GM04504 (cell line): Measurements from ENCODE around the gene ZNF768.
"Not testable (repeated sequence)": the region's sequence is repeated elsewhere in the genome, so short reads cannot be mapped to it uniquely, and the experiment has no call there.

Source experiments
- DNase-seq: peaks from one replicate; pipeline ENCODE4 v3.0.0-alpha.2; 2012; ENCODE audit warnings: low read depth

ZNF768 gene

DNA sequence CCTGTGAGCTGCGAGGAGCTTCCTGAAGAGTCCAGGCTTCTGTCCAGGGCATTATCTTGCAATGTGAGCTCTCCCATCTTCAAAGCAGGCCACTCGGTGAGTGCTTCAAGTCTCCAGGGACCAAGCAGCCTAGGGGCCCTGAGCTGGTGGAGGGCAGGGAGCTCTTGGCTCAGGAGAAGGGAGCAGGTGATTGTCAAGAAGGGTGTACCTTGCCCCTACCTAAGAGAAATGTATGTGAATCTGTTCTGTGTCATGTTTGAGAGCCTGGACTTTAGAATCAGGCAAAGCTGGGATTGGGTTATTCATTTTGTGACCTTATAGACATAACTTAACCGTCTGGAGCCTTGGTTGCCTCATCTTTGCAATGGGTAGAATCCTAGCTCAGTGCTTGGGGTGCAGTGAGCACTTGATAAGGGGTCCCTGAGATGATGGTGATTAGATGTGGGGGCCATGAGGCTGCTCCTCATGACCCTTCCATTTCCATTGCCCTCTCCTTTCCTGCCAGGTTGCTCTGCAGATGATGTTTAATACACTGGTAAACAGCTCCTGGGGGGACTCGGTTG is 15.9 kb downstream of the ZNF768 start:
- no peak for DNase-seq

DNA sequence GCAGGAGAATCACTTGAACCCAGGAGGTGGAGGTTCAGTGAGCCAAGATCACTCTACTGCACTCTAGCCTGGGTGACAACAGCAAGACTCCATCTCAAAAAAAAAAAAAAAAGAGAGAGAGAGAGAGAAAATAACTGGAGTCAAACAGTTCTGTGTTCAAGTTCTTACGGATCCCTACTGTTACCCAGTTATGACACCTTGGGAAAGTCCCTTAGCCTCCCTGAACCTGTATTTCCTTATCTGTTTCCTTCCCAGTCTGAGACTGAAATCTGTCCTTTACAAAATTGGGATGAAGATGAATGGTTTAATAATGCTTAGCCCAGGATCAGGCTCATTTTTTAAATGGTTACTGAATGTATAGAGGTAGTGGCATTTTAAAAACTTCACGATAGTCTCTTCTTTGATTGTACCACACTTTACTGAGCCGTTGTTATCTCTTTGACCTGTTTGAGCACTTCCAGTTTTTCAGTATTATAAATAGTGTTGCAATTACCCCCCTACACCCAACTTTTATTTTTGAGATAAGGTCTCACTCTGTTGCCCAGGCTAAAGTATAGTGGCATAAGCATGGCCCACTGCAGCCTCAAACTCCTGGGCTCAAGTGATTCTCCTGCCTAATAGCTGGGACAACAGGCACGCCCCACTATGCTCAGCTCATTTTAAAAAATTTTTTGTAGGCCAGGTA is 17.1 kb downstream of the ZNF768 start:
- DNase-seq, result no peak

DNA sequence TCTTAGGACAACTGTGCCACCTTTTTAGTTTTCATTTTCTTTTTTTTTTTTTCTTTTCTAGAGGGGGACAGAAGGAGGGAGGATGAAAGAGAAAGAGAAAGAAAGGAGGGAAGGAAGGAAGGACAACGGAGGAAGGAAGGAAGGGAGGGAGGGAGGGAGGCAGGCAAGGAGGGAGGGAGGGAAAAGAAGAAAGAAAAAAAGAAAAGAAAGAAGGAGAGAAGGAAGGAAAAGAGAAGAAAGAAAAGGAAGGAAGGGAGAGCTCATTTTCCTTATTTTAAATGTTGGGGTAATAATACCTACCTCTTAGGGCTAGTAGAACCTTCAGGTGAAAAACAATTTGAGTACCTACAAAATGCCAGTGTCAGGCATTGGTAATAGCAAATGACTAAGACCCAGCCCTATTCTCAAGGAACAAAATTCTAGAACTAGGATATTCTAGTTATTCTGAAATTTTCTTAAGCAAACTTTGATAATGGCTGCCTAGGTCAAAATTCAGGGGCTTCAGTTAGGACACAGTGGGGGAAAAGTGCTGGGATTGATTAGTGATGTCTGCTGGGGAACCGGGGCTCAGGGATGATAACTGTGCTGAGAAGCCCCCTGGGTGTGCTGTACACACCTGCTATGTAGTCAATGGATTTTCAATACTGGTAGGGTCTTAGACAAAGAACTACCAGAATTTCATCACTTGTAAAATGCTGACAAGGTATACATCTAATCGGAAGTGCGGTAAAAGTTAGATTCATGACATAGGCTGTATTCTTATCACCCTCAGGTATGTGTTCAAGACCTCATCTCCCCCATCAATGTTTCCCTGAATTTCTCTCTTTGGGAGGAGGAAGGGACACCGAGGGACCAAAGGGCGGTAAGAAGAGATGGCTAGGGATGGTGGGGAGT is 22.7 kb downstream of the ZNF768 start:
- DNase-seq, result no peak

DNA sequence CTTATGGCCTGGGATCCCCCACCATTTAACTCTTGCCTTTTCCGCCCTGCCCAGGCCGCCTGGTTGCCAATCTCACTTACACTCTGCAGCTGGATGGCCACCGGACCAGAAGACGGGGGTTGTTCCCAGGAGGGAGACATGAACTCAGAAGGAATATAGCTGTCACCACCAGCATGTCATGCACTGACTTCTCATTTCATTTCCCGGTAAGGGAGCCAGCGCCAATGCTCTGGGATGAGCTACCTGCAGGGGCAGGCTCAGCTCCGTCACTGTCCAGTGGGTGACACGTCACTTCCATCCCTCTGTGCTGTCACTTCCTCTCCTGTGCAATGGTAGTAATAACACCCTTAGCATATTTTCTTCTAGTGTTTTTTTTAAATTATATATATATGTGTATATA is 27.1 kb downstream of the ZNF768 start:
- no peak for DNase-seq

DNA sequence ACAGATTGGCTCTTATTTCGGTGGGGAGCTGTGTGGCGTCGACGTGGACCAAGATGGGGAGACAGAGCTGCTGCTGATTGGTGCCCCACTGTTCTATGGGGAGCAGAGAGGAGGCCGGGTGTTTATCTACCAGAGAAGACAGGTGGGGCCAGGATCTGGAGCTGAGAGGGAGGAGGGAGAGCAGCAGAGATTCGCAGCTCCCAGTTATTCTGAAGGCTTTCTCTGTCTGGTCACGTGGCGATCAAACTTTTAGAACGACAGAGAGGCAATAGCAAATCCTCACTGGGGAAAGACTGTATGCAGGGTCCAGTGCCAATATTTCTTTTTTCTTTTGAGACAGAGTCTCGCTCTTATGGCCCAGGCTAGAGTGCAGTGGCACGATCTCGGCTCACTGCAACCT is 31.7 kb downstream of the ZNF768 start:
- DNase-seq, result no peak

DNA sequence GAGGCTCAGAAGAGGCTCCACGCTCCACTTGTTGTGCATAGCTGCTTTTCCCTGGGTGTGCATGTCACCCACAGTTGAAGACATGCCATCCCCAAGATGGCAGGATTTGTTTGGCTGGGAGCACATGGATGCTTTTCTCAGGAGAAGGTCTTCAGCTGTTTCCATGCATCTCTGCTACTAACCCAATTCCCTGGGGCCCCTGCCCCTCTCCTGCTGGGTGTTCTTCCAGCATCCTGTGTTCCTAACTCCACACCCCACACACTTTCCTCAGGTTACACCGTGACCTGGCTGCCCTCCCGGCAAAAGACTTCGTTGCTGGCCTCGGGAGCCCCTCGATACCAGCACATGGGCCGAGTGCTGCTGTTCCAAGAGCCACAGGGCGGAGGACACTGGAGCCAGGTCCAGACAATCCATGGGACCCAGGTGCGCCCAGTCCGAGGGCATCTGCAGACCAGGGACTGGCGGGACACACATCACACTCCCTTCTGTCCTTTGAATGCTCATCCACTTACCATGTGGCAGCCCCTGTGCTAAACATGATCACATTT is 32.4 kb downstream of the ZNF768 start:
- no peak for DNase-seq

DNA sequence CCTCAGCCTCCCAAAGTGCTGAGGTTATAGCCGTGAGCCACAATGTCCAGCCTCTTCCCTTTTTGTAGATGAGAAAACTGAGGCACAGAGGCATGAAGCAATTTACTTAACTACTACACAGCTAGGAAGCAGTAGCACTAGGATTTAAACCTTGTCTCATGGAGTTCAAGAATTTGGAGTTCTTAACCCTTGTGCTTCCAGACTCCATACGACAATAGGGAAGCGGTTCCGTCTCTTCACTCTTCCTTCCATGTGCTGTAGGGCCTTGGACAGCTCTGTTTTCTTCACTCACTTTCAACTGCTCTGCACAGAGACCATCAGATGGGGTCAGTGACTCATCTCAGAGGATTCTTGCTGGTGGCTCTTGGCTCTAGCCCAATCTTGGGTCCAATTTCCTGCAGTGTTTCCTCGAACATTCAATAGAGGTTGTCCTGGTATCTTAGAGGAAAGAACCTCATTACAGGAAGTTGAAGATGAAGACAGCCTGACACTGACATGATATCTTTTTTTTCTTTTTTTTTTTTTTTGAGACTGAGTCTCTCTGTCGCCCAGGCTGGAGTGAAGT is 34.5 kb downstream of the ZNF768 start:
- DNase-seq, result peak; percentile 79

DNA sequence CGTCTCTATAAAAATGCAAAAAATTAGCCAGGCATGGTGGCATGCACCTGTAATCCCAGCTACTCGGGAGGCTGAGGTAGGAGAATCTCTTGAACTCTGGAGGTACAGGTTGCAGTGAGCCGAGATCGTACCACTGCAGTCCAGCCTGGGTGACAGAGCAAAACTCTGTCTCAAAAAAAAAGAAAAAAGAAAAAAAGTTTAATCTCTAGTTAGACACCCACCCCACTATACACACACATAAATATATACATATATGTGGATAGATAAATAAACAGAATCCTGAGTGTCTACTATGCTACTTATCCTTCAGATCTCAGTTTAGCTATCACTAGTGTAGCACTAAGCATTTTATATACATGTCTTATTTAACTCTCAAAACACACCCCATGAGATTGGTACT is 35.1 kb downstream of the ZNF768 start:
- DNase-seq, result no peak

DNA sequence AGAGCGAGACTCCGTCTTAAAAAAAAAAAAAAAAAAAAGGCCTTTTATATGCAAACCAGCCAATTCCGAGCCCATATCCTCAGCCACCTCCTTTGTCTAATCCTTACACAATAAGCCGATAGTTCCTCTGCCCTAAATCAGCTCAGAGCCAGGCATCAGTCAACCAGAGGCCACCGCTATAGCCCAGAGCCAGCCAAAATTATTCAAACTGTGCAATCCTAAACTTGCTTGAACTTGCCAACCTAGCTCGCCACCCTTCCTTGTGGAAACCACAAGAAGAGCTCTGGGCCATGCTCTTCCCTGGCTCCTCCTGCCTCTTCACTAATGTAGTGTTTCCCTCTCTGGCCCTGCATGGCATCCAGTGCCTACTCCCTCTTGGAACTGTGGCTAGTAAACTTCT is 36.2 kb downstream of the ZNF768 start:
- DNase-seq, result no peak

DNA sequence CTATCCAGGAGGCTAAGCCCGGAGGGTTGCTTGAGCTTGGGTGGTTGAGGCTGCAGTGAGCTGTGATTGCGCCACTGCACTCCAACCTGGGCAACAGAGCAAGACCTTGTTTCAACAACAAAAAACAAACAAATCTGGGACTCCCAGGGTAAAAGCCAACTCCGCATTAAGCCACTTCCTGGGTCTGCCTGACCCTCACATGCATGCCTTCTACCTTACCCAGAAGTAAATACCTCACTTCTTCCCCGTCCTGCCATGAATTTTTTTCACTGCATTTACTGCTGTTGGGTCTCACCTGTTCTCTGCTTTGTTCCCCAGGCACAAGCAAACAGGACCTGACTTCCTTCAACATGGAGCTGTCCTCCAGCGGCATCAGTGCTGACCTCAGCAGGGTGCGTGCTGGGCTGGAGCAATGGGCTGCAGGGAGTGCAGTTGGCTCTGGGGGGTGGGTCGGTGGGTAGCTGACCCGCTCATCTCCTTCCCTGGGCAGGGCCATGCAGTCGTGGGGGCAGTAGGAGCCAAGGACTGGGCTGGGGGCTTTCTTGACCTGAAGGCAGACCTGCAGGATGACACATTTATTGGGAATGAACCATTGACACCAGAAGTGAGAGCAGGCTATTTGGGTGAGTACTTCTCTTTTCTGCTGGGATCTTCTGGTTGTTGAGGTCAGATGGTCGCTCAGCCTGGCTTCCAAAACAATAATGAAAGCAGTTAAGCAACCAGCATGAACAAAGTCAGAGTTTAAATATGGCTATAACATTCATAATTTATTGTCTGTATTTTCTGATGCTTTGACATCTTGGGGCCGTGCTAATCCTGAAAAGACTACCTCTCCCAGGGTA is 37.4 kb downstream of the ZNF768 start:
- DNase-seq, result no peak

DNA sequence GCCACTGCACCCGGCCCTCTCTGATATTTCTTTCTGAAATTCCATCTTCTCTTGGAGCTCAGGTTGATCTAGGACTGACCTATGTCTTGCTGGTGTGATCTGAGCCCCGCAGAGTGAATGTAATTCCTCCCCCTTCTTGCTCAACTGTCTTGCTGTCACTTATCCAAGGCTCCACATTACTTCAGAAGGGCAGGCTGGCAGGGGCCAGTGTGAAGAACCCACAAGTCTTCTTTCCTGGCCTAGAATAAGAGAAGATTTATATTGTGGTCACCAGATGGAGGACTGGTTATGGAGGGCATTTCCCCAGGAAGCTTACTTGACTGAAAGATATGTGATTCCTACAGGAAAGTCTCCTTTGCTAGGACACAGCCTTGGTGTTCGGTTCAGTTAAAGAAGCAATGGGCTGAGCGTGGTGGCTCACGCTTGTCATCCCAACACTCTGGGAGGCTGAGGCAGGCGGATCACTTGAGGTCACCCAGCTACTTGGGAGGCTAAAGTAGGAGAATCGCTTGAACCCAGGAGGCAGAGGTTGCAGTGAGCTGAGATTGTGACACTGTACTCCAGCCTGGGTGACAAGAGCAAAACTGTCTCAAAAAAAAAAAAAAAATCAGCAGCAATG is 40.4 kb downstream of the ZNF768 start:
- DNase-seq, result peak; percentile 22

DNA sequence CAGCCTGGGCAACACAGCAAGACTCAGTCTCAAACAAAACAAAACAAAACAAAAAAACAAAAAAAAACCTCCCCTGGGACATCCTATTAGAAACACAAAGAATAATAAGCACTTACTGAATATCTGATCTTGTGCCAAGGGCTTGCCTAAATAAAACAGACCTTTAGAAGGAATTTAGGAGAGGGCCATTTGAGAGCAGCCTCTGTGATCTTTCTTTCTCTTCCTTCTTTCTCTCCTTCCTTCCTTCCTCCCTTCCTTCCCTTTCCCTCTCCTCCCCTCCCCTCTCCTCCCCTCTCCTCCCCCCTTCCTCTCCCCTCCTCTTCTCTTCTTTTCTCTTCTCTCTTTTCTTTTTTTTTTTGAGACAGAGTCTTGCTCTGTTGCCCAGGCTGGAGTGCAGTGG is 41.5 kb downstream of the ZNF768 start:
- no peak for DNase-seq

DNA sequence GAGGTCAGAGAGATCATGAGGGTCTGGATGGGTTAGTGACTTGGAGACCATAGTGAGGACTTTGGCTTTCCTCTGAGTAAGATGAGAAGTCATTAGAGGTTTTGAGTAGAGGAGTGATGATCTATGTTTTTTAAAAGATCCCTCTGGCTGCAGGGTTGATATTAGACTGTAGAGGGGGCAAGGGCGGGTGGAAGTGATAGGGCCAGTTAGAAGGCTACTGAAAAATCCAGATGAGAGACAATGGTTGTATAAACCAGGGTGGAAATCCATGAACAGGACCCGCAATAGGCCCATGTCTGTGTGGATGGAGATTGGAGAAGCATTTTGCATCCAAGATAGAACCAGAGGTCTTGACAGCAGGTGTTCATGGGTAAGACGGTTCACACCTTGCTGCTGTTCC is 44.0 kb downstream of the ZNF768 start:
- DNase-seq, result no peak

DNA sequence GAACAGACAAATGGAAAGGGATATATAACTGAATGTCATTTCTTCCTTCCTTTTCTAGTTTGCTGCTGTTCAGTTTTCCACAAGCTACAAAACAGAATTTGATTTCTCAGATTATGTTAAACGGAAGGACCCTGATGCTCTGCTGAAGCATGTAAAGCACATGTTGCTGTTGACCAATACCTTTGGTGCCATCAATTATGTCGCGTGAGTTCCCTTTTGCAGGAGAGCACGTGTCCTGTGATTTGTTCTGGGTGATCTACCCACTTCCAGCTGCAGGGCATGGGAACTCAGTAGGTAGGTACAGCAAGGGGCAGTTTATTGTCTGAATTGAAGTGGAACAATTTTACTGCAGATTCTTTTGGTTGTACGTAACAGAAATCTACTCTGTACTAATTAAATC is 45.0 kb downstream of the ZNF768 start:
- DNase-seq, result no peak

DNA sequence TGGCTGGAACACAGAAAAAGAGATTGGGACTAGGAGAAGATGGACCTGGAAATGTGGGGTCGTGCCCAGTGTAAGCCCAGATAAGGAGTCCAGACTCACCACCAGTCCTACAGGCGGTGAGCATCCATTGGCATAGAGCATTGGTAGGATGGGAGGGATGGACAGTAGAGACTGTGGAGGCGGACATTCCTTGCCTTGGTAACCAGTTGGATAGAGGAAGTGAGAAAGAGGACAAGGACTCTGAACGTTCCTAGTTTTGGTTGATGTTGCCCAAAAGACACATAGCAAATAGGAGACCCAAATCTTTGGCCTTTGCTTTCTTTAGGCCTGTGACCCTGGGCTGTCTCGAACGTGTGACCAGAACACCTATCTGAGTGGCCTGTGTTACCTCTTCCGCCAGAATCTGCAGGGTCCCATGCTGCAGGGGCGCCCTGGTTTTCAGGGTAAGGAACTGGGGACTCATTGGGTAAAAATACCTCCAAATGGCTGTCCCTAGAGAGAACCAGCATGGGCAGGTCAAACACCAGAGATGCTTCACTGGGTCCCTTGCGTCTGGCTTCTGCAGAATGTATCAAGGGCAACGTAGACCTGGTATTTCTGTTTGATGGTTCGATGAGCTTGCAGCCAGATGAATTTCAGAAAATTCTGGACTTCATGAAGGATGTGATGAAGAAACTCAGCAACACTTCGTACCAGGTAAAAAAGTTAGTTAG is 47.4 kb downstream of the ZNF768 start:
- DNase-seq, result no peak

DNA sequence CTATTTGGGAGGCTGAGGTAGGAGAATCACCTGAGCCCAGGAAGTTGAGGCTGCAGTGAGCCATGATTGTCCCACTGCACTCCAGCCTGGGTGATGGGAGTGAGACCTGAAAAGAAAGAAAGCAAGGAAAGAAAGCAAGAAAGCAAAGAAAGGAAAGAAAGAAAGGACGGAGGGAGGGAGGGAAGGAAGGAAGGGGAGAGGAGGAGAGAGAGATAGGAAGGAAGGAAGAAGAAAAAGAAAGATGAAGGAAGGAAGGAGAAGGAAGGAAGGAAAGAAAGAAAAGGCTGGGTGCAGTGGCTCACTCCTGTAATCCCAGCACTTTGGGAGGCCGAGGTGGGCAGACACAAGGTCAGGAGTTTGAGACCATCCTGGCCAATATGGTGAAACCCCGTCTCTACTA is 48.6 kb downstream of the ZNF768 start:
- DNase-seq, result not testable (repeated sequence)

DNA sequence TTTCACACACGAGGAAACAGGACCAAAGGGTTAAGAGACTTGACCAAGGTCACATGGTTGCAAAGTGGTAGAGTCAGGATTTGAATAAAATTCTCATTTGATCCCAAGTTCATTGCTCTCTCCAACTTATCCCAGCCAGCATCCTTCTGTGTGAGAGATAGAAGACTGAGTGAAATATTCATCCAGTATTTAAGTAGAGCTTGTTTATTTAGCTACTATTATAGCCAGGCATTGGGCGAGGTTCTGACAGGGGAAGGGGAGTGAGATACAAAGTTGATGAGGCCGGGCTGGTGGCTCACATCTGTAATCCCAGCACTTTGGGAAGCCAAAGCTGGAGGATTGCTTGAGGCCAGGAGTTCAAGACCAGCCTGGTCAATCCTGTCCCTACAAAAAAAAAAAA is 49.4 kb downstream of the ZNF768 start:
- DNase-seq, result no peak

DNA sequence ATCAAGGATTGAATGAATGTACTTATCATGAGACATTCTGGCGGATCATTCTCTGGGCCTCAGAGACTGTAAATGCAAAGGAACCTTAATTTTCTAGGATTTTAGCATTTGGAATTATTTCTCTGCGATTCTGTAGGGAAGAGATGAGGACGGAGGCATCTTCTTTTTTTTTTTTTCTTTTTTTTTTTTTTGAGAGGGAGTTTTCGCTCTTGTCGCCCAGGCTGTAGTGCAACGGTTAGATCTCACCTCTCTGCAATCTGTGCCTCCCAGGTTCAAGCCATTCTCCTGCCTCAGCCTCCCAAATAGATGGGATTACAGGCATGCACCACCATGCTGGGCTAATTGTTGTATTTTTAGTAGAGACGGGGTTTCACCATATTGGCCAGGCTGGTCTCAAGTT is 51.7 kb downstream of the ZNF768 start:
- no peak for DNase-seq

DNA sequence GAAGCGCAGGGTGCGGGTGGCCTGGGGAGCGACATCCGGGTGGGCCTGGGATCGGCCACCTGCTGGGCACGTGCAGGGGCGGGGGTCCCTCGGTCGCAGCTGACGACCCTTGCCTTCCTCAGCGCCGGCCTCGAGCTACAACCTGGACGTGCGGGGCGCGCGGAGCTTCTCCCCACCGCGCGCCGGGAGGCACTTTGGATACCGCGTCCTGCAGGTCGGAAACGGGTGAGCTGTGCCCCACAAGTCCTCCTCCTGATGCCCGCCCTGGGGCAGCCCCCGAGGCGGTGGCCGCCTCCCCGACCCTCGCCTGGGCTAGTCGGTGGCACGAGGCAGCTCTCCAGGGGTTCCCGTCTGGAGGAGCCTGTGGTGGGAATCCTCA is 52.3 kb downstream of the ZNF768 start:
- no peak for DNase-seq
